Fibroblast of skin of left quadriceps (primary cell): ENCODE measurements around the gene COL23A1.
"Not testable (repeated sequence)": the region's sequence is repeated elsewhere in the genome, so short reads cannot be mapped to it uniquely, and the experiment has no call there.

Source experiments
- DNase-seq, 2 experiments: peaks; one replicate each; pipeline ENCODE4 v3.0.0-alpha.2; 2013; ENCODE audit warnings: low read depth in 2 of 2

Gene COL23A1

DNA sequence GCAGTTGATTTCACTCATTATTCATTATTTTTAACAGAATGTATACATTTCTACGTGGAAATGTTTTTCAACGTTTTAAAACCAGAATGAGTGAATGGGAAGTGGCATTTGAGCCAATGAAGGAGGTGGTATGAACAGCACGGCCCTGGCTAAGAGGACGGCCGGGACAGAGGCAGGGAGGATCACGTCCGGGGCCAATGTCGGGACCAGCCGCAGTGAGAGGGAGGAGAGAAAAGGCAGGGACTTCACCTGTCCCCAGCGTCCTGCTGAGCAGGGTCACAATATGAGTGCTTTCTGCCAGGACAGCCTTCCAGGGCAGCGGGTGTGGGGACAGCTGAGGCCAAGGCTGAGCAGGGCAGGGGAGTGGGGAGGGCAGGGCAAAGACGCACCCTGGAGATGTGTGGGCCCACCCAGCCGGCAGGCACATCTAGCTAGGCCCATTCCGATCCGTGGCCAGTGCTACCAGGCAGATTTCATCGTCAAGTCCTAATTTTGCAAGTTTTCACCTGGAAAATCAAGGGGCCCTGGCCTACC lies 209.6 kb downstream of the COL23A1 start:
- no peak for DNase-seq

GRCh38 chr5:178380086-178380485 lies 210.1 kb downstream of the COL23A1 start:
- no peak for DNase-seq

DNA sequence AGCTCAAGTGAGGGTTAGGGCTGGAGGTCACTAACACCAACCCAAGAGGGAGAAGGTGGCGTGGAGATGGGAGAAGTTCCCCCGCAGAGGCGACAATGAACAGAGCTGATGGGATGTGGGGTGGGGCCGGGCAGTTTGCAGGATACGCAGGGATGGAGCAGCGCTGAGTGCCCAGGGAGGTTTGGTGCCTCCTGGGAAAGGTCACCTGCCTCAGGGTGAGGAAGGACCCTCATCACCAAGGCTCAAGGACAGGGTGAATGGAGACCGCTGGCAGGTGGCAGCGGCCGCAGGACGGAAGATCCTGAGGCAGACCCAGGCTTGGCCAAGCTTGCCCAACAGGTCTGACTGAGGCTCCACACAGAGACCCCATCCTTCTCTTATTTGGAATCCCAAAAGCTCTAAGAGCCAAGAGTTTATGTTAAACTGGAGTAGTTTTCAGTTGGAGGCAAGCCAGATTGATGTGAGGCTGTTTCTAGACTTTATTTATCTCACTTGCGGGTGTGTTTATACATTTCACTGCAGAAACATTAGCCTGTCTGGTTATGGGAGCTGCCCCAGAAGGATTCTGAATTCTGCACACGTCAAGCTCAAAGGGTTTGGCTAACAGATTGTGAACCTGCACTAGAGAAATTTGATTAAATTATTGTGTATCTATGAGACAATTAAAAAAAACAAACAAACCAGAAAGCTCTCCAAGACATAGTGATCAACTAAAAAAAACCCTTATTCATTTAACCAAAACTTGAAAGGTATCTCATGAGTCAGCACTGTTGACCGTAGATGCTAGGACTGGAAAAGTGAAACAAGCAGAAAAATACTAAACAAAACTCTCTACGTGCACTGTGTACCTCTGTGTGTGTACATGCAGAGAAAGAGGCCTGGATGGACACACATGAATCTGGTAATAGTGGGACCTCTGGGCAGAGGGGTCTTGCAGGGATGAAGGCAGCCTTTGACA lies 211.4 kb downstream of the COL23A1 start:
- DNase-seq: no peak

DNA sequence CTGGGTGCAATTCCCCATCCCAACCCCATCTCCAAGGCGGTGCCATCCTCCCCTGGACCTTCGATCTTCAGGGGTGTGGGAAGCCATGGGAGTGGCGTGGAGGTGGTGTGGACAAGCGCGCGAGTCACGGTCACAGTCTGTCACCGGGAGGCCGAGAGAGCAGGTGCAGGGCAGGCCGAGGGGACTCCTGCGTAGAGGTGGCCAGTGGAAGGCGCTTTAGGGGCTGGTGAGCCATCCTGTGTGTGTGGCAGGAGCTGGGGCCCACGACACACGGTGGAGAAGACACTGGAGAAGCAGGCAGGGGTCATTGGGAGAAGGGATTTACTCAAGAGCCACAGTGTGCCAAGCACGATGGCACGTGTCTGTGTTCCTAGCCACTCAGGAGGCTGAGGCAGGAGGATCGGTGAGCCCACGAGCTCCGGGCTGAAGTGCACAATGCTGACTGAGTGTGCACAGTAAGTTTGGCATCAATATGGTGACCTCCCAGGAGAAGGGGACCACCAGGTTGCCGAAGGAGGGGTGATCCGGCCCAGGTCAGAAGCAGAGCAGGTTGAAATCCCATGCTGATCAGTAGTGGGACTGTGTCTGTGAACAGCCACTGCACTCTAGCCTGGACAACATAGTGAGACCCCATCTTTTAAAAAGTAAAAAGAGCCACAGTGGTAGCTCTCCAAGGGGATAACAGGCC lies 212.5 kb downstream of the COL23A1 start:
- no peak for DNase-seq

- DNase-seq: no peak
These were observed 213.1 kb downstream of the COL23A1 start for GRCh38 chr5:178376921-178377582.

GRCh38 chr5:178375348-178375747 lies 214.8 kb downstream of the COL23A1 start:
- DNase-seq: no peak

GRCh38 chr5:178373711-178374110 lies 216.5 kb downstream of the COL23A1 start:
- DNase-seq: no peak

GRCh38 chr5:178372142-178372571 lies 218.0 kb downstream of the COL23A1 start:
- DNase-seq: no peak

- DNase-seq: no peak
These were observed 218.7 kb downstream of the COL23A1 start for GRCh38 chr5:178371362-178372111.

DNA sequence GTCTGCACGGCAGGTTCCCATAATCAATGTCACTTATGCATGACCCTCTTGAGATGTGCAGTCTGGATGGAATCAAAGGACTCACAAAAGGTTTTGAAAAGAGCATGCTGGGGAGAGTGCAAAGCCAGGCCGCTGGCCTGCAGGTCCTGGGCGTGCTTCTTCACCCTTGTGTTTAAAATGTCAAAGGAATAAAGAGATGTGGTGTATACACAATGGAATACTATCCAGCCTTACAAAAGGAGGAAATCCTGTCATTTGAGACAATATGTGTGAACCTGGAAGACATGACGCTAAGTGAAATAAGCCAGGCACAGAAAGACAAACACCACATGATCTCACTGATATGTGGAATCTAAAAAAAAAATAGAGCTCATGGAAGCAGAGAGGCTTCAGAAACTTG lies 220.1 kb downstream of the COL23A1 start:
- no peak for DNase-seq

DNA sequence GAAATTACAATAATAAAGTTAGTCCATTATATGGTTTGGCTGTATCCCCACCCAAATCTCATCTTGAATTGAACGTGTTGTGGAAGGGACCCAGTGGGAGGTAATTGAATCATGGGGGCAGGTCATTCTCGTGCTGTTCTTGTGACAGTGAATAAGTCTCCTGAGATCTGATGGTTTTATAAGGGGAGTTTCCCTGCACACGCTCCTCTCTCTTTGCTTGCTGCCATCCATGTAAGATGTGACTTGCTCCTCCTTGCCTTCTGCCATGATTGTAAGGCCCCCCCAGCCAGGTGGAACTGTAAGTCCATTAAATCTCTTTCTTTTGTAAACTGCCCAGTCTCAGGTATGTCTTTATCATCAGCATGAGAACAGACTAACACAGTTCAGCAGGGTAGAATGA lies 220.7 kb downstream of the COL23A1 start:
- DNase-seq: not testable (repeated sequence)

DNA sequence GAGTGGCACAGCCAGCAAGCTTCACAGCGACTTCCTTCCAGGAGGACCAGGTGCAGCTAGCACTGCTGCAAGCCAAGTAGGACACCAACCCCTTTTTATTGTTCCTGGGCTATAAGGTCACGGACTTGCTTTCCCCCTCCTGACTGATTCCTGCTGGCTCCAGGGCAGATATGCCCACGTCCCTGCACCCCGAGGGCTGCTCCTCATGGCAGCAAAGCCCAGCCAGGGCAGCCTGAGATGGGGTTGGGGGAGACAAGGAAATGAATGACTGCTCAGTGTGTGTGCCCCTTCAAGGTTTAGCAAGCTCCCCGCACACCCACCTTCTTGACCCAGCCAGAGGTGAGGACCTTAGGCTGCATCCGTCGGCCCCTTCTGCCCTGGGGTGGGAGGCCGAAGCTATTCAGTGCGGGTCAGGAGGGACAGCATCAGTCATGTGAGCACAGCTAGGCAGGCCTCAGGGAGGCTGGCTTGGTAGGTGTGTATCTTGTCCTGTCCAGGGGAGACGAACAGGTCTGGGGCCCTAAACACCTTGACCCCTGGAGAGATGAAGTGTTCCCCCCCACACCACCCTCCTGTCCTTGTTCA lies 221.4 kb downstream of the COL23A1 start:
- no peak for DNase-seq

DNA sequence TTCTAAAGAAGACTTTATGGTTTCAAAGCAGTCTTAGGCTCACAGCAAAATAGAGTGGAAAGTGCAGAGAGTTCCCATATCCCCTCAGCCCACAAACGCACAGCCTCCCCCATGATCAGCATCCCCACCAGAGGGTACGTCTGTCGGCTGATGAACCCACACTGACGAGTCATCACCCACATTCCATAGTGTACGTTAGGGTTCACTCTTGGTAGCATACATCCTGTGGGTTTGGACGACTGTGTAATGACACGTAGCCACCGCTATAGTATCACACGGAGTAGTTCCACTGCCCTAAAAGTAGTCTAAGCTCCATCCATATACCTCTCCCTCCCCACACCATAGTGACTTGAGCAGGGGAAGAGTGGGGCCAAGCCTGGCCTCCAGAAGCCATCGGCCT lies 221.9 kb downstream of the COL23A1 start:
- no peak for DNase-seq

DNA sequence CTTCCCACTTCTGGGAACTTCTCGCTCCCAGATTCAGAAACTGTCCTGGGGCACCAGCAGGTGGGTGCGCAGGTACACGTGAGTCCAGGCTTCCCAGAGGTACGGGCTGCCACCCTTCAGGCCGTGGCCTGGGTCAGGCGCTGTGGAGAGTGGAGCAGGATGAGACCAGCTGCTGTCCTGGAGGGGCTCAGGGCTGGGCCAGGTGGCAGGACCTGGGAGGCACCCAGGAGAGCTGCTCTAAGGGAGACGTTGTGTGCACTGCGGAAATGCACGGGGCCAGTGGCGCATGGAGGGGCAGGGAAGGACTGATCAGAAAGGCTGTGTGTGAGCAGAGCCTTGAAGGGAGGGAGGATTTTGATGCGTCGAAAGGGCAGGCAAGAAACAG lies 222.5 kb downstream of the COL23A1 start:
- no peak for DNase-seq

DNA sequence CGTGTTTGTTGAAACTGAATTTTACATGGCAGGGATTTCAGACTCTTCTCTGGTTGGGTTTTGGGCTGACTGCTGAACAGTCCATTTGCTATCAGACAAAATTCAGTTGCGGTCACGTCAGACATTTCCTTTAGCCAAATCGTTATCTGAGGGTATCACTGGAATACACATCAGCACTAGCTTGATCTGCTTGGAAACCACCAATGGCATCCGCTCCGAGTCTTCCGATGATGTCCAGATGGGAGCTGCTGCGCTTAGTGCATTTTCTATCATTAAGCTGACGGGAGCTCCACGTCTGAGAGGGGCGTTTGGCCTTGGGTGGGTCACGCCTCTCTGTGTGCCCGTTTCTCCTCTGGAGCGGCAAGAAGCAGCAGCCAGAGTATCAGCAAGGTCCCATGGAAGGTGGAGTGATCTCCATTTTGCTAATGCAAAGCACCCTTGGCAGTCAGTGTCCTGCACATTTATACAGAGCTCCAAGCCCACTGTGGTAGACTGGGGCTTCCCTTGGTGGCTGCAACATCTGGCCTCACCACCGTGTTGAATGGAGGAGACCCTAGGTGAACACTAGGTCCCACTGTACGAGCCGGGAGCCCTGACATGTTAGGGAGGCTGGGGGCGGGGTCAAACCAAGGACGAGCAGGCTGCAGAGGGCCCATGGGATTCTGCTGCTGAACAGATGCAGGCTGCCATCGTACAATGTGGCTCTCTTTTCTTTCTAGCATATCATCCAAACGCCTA lies 223.0 kb downstream of the COL23A1 start:
- no peak for DNase-seq

DNA sequence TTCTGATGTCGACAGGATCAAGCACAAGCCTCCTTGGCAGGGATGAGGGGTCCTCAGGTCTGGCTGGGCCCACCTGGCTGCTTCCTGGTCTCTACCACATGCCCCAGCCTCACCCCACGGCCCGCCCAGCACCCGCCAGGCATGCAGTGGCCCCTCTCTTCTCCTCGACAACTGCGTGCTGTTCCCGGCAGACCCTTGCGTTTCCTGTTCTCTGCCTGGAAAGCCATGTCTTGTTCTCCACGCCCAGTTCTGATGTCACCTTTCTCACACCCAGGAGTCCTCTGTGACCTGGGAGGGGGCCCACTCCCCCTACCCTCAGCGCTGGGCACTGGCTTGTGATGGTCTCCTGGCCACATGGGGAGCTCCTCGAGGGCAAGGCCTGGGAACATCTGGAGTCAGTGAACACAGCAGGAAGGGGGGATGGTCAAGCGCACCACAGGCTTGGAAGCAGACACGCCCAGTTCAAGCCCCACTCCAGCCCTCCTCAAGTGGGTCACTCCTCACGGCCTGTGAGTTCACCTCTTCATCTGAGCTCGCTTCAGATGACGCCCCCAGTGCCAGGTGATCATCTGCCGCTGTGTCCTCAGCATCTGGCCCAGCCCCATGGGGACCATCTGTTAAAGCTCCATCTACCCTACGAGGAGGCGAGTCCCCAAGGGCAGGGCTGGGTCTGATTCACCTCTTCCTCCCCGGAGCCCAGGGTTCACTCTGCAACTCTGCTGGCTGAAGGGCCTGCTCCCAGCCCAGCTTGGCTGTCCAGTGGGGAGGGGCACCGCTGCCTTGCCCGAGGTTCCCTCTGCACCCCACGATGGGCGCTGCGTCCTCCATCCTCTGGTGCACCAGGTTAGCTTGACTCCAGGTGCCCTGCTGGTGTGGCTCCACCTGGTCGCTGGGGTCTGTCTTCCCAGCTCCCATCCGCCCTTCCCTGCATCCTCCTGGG lies 224.4 kb downstream of the COL23A1 start:
- DNase-seq: no peak

DNA sequence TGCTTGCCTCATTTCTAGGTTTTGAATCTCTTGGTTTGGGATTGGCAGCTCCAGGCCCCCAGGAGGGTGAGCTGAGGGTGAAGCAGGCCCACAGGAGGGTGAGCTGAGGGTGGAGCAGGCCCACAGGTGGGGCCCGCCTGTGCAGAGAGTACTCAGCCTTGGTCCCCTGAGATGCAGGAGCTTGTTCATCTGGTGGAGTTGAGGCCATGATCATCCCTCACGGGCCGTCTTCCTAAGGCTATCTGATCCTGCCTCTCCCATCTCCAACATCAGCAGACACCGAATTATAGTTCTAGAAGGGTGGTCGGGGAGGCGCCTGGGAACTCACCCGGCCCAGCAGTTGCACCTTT lies 225.9 kb downstream of the COL23A1 start:
- DNase-seq: no peak

- DNase-seq: no peak
These were observed 226.5 kb downstream of the COL23A1 start for GRCh38 chr5:178363501-178364325.
